Measurements from ENCODE around the gene STON1.

DNA sequence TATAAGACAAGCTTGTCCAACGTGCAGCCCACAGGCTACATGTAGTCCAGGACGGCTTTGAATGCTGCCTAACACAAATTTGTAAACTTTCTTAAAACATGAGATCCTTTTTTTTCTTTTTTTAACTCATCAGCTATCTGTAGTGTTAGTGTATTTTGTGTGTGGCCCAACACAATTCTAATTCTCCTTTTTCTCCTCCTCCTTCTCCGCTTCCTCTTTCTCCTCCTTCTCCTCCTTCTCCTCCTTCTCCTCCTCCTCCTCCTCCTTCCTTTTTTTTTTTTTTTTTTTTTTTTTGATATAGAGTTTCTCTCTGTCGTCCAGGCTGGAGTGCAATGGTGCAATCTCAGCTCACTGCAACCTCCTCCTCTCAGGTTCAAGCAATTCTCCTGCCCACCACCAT lies 48.4 kb downstream of the STON1 start:
- TF ChIP-seq, protein P1, sequence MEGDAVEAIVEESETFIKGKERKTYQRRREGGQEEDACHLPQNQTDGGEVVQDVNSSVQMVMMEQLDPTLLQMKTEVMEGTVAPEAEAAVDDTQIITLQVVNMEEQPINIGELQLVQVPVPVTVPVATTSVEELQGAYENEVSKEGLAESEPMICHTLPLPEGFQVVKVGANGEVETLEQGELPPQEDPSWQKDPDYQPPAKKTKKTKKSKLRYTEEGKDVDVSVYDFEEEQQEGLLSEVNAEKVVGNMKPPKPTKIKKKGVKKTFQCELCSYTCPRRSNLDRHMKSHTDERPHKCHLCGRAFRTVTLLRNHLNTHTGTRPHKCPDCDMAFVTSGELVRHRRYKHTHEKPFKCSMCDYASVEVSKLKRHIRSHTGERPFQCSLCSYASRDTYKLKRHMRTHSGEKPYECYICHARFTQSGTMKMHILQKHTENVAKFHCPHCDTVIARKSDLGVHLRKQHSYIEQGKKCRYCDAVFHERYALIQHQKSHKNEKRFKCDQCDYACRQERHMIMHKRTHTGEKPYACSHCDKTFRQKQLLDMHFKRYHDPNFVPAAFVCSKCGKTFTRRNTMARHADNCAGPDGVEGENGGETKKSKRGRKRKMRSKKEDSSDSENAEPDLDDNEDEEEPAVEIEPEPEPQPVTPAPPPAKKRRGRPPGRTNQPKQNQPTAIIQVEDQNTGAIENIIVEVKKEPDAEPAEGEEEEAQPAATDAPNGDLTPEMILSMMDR (conservative IDR thresholded peaks at IDR 0.05), result no peak
- no peak for TF ChIP-seq EZH2 (IDR thresholded peaks at IDR 0.05; ENCODE audit: low read depth)
